H9 (cell line): Measurements from ENCODE around the gene DIAPH2. TPM values are rescaled to one million over a fixed set of nuclear protein-coding genes. Genes with fewer than 3 reads are reported as not detected.

Experiments
- DNase-seq: peaks from one replicate; pipeline ENCODE4 v3.0.0-alpha.2; 2017
- H2AFZ ChIP-seq: one replicate; pipeline ENCODE4 v1.6.1; 2013; ENCODE audit warnings: mild to moderate bottlenecking, low read length, control low read depth, moderate library complexity
- H2AK5ac ChIP-seq: 2 replicates; pipeline ENCODE4 v1.6.1; 2013; ENCODE audit warnings: low read length, control low read depth, mixed read lengths; ENCODE audit not compliant: insufficient read length
- H2BK120ac ChIP-seq: one replicate; pipeline ENCODE4 v1.6.1; 2013; ENCODE audit warnings: low read depth, mild to moderate bottlenecking, low read length, control low read depth, inconsistent platforms; ENCODE audit not compliant: poor library complexity, severe bottlenecking
- H2BK12ac ChIP-seq: 2 replicates; pipeline ENCODE4 v1.6.1; 2013; ENCODE audit warnings: low read length, control low read depth, mixed read lengths, low read depth; ENCODE audit not compliant: insufficient read length
- H2BK15ac ChIP-seq: 2 replicates; pipeline ENCODE4 v1.6.1; 2013; ENCODE audit warnings: low read depth, low read length, control low read depth
- H2BK20ac ChIP-seq: one replicate; pipeline ENCODE4 v1.6.1; 2013; ENCODE audit warnings: low read depth, mild to moderate bottlenecking, low read length, control low read depth, inconsistent platforms; ENCODE audit not compliant: poor library complexity, severe bottlenecking
- H2BK5ac ChIP-seq: 2 replicates; pipeline ENCODE4 v1.6.1; 2013; ENCODE audit warnings: low read length, control low read depth, mixed read lengths; ENCODE audit not compliant: insufficient read length
- H3K14ac ChIP-seq: 2 replicates; pipeline ENCODE4 v1.6.1; 2013; ENCODE audit warnings: low read length, control low read depth; ENCODE audit not compliant: insufficient read depth
- H3K18ac ChIP-seq: 2 replicates; pipeline ENCODE4 v1.6.1; 2013; ENCODE audit warnings: low read depth, mild to moderate bottlenecking, mixed read lengths, low read length, control low read depth; ENCODE audit not compliant: insufficient read length
- H3K23ac ChIP-seq: 2 replicates; pipeline ENCODE4 v1.6.1; 2013; ENCODE audit warnings: low read length, control low read depth, mixed read lengths, low read depth; ENCODE audit not compliant: insufficient read length
- H3K23me2 ChIP-seq: 2 replicates; pipeline ENCODE4 v1.6.1; 2013; ENCODE audit warnings: low read depth, mild to moderate bottlenecking, mixed read lengths, low read length, control low read depth; ENCODE audit not compliant: insufficient read length, poor library complexity, severe bottlenecking
- H3K27ac ChIP-seq: 2 replicates; pipeline ENCODE4 v1.5.1; 2013; ENCODE audit warnings: low read length, control low read depth, mixed read lengths, low read depth; ENCODE audit not compliant: insufficient read length
- H3K27me3 ChIP-seq: 2 replicates; pipeline ENCODE4 v1.6.1; 2013; ENCODE audit warnings: low read length, control low read depth, inconsistent platforms; ENCODE audit not compliant: insufficient read depth
- H3K4ac ChIP-seq: 2 replicates; pipeline ENCODE4 v1.6.1; 2013; ENCODE audit warnings: low read depth, mild to moderate bottlenecking, control low read depth, inconsistent platforms, low read length, moderate library complexity
- H3K4me1 ChIP-seq: 2 replicates; pipeline ENCODE4 v1.6.1; 2013; ENCODE audit warnings: low read length, control low read depth, inconsistent platforms; ENCODE audit not compliant: insufficient read depth
- H3K4me2 ChIP-seq: 2 replicates; pipeline ENCODE4 v1.6.1; 2013; ENCODE audit warnings: low read length, control low read depth, mixed read lengths; ENCODE audit not compliant: insufficient read length, insufficient read depth
- H3K56ac ChIP-seq: 2 replicates; pipeline ENCODE4 v1.6.1; 2013; ENCODE audit warnings: low read depth, mild to moderate bottlenecking, mixed read lengths, low read length, control low read depth; ENCODE audit not compliant: insufficient read length
- H3K79me1 ChIP-seq: 2 replicates; pipeline ENCODE4 v1.6.1; 2013; ENCODE audit warnings: low read depth, mild to moderate bottlenecking, moderate library complexity, low read length, control low read depth, inconsistent platforms; ENCODE audit not compliant: insufficient read depth, poor library complexity, severe bottlenecking
- H3K79me2 ChIP-seq: 2 replicates; pipeline ENCODE4 v1.6.1; 2013; ENCODE audit warnings: low read length, control low read depth, inconsistent platforms; ENCODE audit not compliant: insufficient read depth
- H3K9ac ChIP-seq: 2 replicates; pipeline ENCODE4 v1.6.1; 2013; ENCODE audit warnings: low read length, control low read depth, mixed read lengths; ENCODE audit not compliant: insufficient read length; ENCODE audit errors: extremely low read depth
- H3K9me3 ChIP-seq: one replicate; pipeline ENCODE4 v1.6.1; 2013; ENCODE audit warnings: low read depth, low read length, inconsistent platforms; ENCODE audit not compliant: control insufficient read depth
- H3T11ph ChIP-seq: one replicate; pipeline ENCODE4 v1.6.1; 2013; ENCODE audit warnings: mild to moderate bottlenecking, low read length, control low read depth, inconsistent platforms
- H4K20me1 ChIP-seq: one replicate; pipeline ENCODE4 v1.6.1; 2013; ENCODE audit not compliant: control insufficient read depth, insufficient read length, insufficient read depth
- H4K5ac ChIP-seq: 2 replicates; pipeline ENCODE4 v1.6.1; 2013; ENCODE audit warnings: low read depth, mild to moderate bottlenecking, mixed read lengths, low read length, control low read depth; ENCODE audit not compliant: insufficient read length
- H4K8ac ChIP-seq: replicated peaks from 2 replicates; pipeline ENCODE4 v1.6.1; 2013; ENCODE audit warnings: low read length, control low read depth, mixed read lengths, low read depth; ENCODE audit not compliant: insufficient read length
- H4K91ac ChIP-seq: 2 replicates; pipeline ENCODE4 v1.6.1; 2013; ENCODE audit warnings: low read depth, mild to moderate bottlenecking, moderate library complexity, mixed read lengths, low read length, control low read depth; ENCODE audit not compliant: insufficient read length
- H3K27ac Mint-ChIP-seq, 3 experiments: 2 replicates in 2 of 3; 3 replicates in 1 of 3; pipeline ENCODE4 v1.8.0; 2020 to 2021; ENCODE audit warnings: mixed read lengths in 3 of 3, mild to moderate bottlenecking in 1 of 3, moderate library complexity in 1 of 3
- H3K27me3 Mint-ChIP-seq: 2 replicates; pipeline ENCODE4 v1.8.0; 2021; ENCODE audit warnings: low read depth, mild to moderate bottlenecking, moderate library complexity, mixed read lengths
- H3K36me3 Mint-ChIP-seq, 3 experiments: 2 replicates in 2 of 3; 3 replicates in 1 of 3; pipeline ENCODE4 v1.8.0; 2020 to 2021; ENCODE audit warnings: low read depth in 3 of 3, mixed read lengths in 3 of 3; ENCODE audit not compliant: insufficient read depth in 1 of 3
- H3K4me1 Mint-ChIP-seq, 2 experiments: 2 replicates each; pipeline ENCODE4 v1.8.0; 2020; ENCODE audit warnings: mixed read lengths in 2 of 2
- H3K4me3 Mint-ChIP-seq, 2 experiments: 2 replicates in 1 of 2; 3 replicates in 1 of 2; pipeline ENCODE4 v1.8.0; 2020 to 2021; ENCODE audit warnings: mild to moderate bottlenecking in 2 of 2, mixed read lengths in 2 of 2, moderate library complexity in 1 of 2
- H3K9me3 Mint-ChIP-seq, 2 experiments: 2 replicates in 1 of 2; 3 replicates in 1 of 2; pipeline ENCODE4 v1.8.0; 2020; ENCODE audit warnings: mild to moderate bottlenecking in 2 of 2, mixed read lengths in 2 of 2, moderate library complexity in 1 of 2
- WGBS: extraction: QIAGEN DNeasy Blood & Tissue Kit; methylation state at CpG from one replicate; pipeline ENCODE4 v1.1.7; 2013; ENCODE audit warnings: missing lambda C conversion rate, low lambda C conversion rate, mixed read lengths; ENCODE audit not compliant: insufficient read length; ENCODE audit errors: extremely low coverage; 5-methylcytosine and 5-hydroxymethylcytosine counted together
- total RNA-seq: library from RNA; stranded (reverse); gene quantifications from 2 replicates; pipeline ENCODE4 v1.2.1, GENCODE V29; 2021
- TF ChIP-seq, protein P1 (sequence below): fragments of 200-600 bp; sonication (generic); conservative IDR thresholded peaks from 3 replicates; pipeline ENCODE4 v1.8.0; 2021; ENCODE audit warnings: antibody characterized with exemption, mild to moderate bottlenecking

DIAPH2 gene
- total RNA-seq, 1 experiment from 2014 or later: 45.4 TPM

DNA sequence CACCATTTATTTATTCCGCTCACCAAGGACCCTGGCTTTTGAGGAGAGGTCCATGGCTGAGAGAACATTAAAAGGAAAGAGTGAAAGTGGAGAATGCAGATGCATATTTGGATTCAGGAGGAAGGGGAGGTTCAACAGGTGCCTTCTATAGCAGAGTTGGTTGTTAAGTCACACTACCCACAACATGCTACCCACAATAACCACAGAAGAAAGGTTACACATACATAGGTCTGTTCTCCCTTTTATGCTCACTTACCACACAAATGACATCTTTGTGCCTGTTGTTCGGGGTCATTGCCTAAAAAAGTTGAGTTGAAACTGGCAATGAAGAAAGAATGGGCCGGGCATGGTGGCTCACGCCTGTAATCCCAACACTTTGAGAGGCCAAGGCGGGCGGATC is 786.4 kb downstream of the DIAPH2 start:
- no peak overlapping the region for H4K8ac ChIP-seq
- H2AFZ ChIP-seq: no peak overlapping the region
- H3K27ac ChIP-seq: no peak overlapping the region
- H3K9me3 ChIP-seq: no peaks in the 10 kb centered on the region
- no peak overlapping the region for H3K9ac ChIP-seq
- peaks cover 20 to 26% of the 10 kb centered on the region in 2 experiments for H3K4me1 Mint-ChIP-seq
- H3K27me3 ChIP-seq: no peaks in the 10 kb centered on the region
- H4K20me1 ChIP-seq: no peaks in the 10 kb centered on the region
- H4K91ac ChIP-seq: no peak overlapping the region
- no peak overlapping the region for H2BK120ac ChIP-seq
- H4K5ac ChIP-seq: no peak overlapping the region
- no peak overlapping the region for H2BK20ac ChIP-seq
- no peak overlapping the region for H3K4me2 ChIP-seq
- H3K9me3 Mint-ChIP-seq: no peaks in the 10 kb centered on the region
- no peak overlapping the region for H3K14ac ChIP-seq
- no peak overlapping the region for H3K18ac ChIP-seq
- H3T11ph ChIP-seq: no peak overlapping the region
- H3K23ac ChIP-seq: no peak overlapping the region
- no peaks in the 10 kb centered on the region for H3K79me2 ChIP-seq
- H2BK12ac ChIP-seq: no peak overlapping the region
- no peak overlapping the region for H3K27ac Mint-ChIP-seq
- no peaks in the 10 kb centered on the region for H3K4me1 ChIP-seq
- WGBS: no CpG with 5 or more reads among the region's 6 CpGs
- no peak overlapping the region for H2BK5ac ChIP-seq
- no peaks in the 10 kb centered on the region for H3K79me1 ChIP-seq
- no peaks in the 10 kb centered on the region for H3K27me3 Mint-ChIP-seq
- H3K36me3 Mint-ChIP-seq: peaks cover 0 to 26% (median 26%) of the 10 kb centered on the region in 3 experiments; a peak in 4 of 7 replicates
- TF ChIP-seq, protein P1, sequence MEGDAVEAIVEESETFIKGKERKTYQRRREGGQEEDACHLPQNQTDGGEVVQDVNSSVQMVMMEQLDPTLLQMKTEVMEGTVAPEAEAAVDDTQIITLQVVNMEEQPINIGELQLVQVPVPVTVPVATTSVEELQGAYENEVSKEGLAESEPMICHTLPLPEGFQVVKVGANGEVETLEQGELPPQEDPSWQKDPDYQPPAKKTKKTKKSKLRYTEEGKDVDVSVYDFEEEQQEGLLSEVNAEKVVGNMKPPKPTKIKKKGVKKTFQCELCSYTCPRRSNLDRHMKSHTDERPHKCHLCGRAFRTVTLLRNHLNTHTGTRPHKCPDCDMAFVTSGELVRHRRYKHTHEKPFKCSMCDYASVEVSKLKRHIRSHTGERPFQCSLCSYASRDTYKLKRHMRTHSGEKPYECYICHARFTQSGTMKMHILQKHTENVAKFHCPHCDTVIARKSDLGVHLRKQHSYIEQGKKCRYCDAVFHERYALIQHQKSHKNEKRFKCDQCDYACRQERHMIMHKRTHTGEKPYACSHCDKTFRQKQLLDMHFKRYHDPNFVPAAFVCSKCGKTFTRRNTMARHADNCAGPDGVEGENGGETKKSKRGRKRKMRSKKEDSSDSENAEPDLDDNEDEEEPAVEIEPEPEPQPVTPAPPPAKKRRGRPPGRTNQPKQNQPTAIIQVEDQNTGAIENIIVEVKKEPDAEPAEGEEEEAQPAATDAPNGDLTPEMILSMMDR: no peak
- H3K23me2 ChIP-seq: no peaks in the 10 kb centered on the region
- H3K4me3 Mint-ChIP-seq: no peak overlapping the region
- H3K56ac ChIP-seq: no peak overlapping the region
- no peak overlapping the region for H2AK5ac ChIP-seq
- no peak overlapping the region for H2BK15ac ChIP-seq
- no peak for DNase-seq
- H3K4ac ChIP-seq: no peak overlapping the region
